A549 (cell line): ENCODE measurements around the gene TEF.

Source experiments
- BCL3 ChIP-seq: fragments of >200 bp; sonication (Bioruptor Twin); formaldehyde crosslinking; IDR thresholded peaks from 3 replicates; pipeline ENCODE4 v1.6.1; 2016
- CHD2 ChIP-seq: fragments of 150-350 bp; IDR thresholded peaks from 2 replicates; pipeline ENCODE4 v1.6.1; 2014; ENCODE audit warnings: low read length; ENCODE audit not compliant: partially characterized antibody
- CTCF ChIP-seq: fragments of >200 bp; sonication (Bioruptor Twin); formaldehyde crosslinking; IDR thresholded peaks from 3 replicates; pipeline ENCODE4 v1.5.1; 2016
- E2F6 ChIP-seq: IDR thresholded peaks from 2 replicates; pipeline ENCODE4 v1.6.1; 2012; ENCODE audit warnings: low read depth, borderline replicate concordance
- EHMT2 ChIP-seq: fragments of 200-600 bp; sonication (generic); IDR thresholded peaks from 2 replicates; pipeline ENCODE4 v1.6.1; 2016; ENCODE audit warnings: antibody characterized with exemption, low read depth, mild to moderate bottlenecking, moderate library complexity
- EP300 ChIP-seq, 2 experiments: fragments of >200 bp; sonication (Bioruptor Twin); formaldehyde crosslinking; IDR thresholded peaks; 2 replicates in 1 of 2; 3 replicates in 1 of 2; pipeline ENCODE4 v1.6.1; 2016 to 2017
- HDAC2 ChIP-seq: fragments of 200-600 bp; sonication (generic); IDR thresholded peaks from 2 replicates; pipeline ENCODE4 v1.6.1; 2016
- HOXA7 ChIP-seq: fragments of 250-450 bp; sonication (Bioruptor Pico); IDR thresholded peaks from 2 replicates; pipeline ENCODE4 v1.5.0; 2020; ENCODE audit warnings: mild to moderate bottlenecking, moderate library complexity
- POLR2A ChIP-seq: IDR thresholded peaks from 2 replicates; pipeline ENCODE4 v1.6.1; 2012; ENCODE audit warnings: mild to moderate bottlenecking, low read length
- RCOR1 ChIP-seq: fragments of 150-350 bp; IDR thresholded peaks from 2 replicates; pipeline ENCODE4 v1.6.1; 2014; ENCODE audit warnings: antibody characterized with exemption, low read length, low read depth

- TF ChIP-seq EP300 (IDR thresholded peaks at IDR 0.05) (no peak), EHMT2 (no peak), CHD2 (no peak), POLR2A (no peak), HDAC2 (no peak), CTCF (no peak), E2F6 (no peak), HOXA7 (CRISPR knock-in tag) (no peak), RCOR1 (no peak), BCL3 (no peak)
Measured at GRCh38 chr22:41384128-41384527, 2.4 kb downstream of the TEF start.
